H1 (cell line): ENCODE data around the gene RASD2. TPM values are rescaled to one million over a fixed set of nuclear protein-coding genes. Genes with fewer than 3 reads are reported as not detected.

ENCODE experiments used
- CTCF ChIA-PET: fragments of 300-600 bp; sonication (Branson Sonifier 250); formaldehyde crosslinking; loops from one replicate; lab custom pipeline; 2021; ENCODE audit not compliant: partially characterized antibody; lab: Charles Lee
- POLR2A ChIA-PET: fragments of 300-600 bp; sonication (Branson Sonifier 250); formaldehyde crosslinking; loops from one replicate; lab custom pipeline; 2021; ENCODE audit warnings: inconsistent platforms; ENCODE audit not compliant: partially characterized antibody; lab: Charles Lee
- DNase-seq, 2 experiments: peaks; one replicate each; pipeline versions ENCODE4 v3.0.0 to v3.0.0-alpha.2; 2010 to 2022; ENCODE audit warnings: low spot score in 2 of 2, low read depth in 1 of 2, mixed read lengths in 1 of 2
- FAIRE-seq: peaks from 2 replicates; lab custom pipeline; 2011; peaks lifted over from hg19 to GRCh38; lab: Jason Lieb, UNC
- H2AFZ ChIP-seq: 2 replicates; pipeline ENCODE4 v1.8.1; 2012; ENCODE audit warnings: low read length, inconsistent platforms
- H2AK5ac ChIP-seq: 2 replicates; pipeline ENCODE4 v1.6.1; 2013; ENCODE audit warnings: low read depth, low read length
- H2BK120ac ChIP-seq: replicated peaks from 2 replicates; pipeline ENCODE3; 2013; ENCODE audit warnings: low read depth, low read length, inconsistent platforms
- H2BK12ac ChIP-seq: 2 replicates; pipeline ENCODE4 v1.6.1; 2013; ENCODE audit warnings: low read depth, low read length
- H2BK15ac ChIP-seq: 2 replicates; pipeline ENCODE4 v1.6.1; 2013; ENCODE audit warnings: low read length
- H2BK20ac ChIP-seq: 2 replicates; pipeline ENCODE4 v1.6.1; 2013; ENCODE audit warnings: low read length
- H2BK5ac ChIP-seq: 2 replicates; pipeline ENCODE4 v1.6.1; 2013; ENCODE audit warnings: low read depth, low read length
- H3K14ac ChIP-seq: 2 replicates; pipeline ENCODE4 v1.6.1; 2013; ENCODE audit warnings: inconsistent platforms; ENCODE audit not compliant: insufficient read length
- H3K18ac ChIP-seq: 2 replicates; pipeline ENCODE4 v1.6.1; 2013; ENCODE audit warnings: low read length; ENCODE audit errors: extremely low read depth
- H3K23ac ChIP-seq: 2 replicates; pipeline ENCODE4 v1.6.1; 2013; ENCODE audit warnings: inconsistent platforms; ENCODE audit not compliant: insufficient read length
- H3K23me2 ChIP-seq: 2 replicates; pipeline ENCODE4 v1.6.1; 2013; ENCODE audit warnings: low read depth, low read length
- H3K27ac ChIP-seq: 2 replicates; pipeline ENCODE4 v1.6.1; 2011; ENCODE audit warnings: low read depth, low read length, inconsistent platforms
- H3K27me3 ChIP-seq, 4 experiments: replicated peaks in 1 of 4; 1 replicate in 1 of 4; 2 replicates in 3 of 4; pipeline versions ENCODE4 v1.6.1 to v1.8.1; 2011 to 2013; ENCODE audit warnings: low read length in 3 of 4, mild to moderate bottlenecking in 3 of 4, inconsistent platforms in 2 of 4, mixed read lengths in 2 of 4, moderate library complexity in 1 of 4; ENCODE audit not compliant: control insufficient read depth in 3 of 4, insufficient read depth in 3 of 4; ENCODE audit errors: extremely low read depth in 1 of 4
- H3K36me3 ChIP-seq, 4 experiments: 2 replicates each; pipeline versions ENCODE4 v1.6.1 to v1.8.1; 2011 to 2013; ENCODE audit warnings: mild to moderate bottlenecking in 4 of 4, low read length in 3 of 4, moderate library complexity in 2 of 4, control low read depth in 1 of 4, inconsistent platforms in 1 of 4; ENCODE audit not compliant: insufficient read depth in 4 of 4, control insufficient read depth in 2 of 4
- H3K4ac ChIP-seq: replicated peaks from 2 replicates; pipeline ENCODE3; 2013; ENCODE audit warnings: low read length, low read depth, mixed read lengths, inconsistent platforms; ENCODE audit not compliant: insufficient read length
- H3K4me1 ChIP-seq, 4 experiments: replicated peaks in 1 of 4; 1 replicate in 1 of 4; 2 replicates in 3 of 4; pipeline versions ENCODE4 v1.6.1 to v1.8.1; 2011 to 2013; ENCODE audit warnings: low read length in 3 of 4, inconsistent platforms in 2 of 4, mixed read lengths in 1 of 4; ENCODE audit not compliant: insufficient read depth in 4 of 4, control insufficient read depth in 3 of 4
- H3K4me2 ChIP-seq, 2 experiments: 2 replicates each; pipeline versions ENCODE4 v1.6.1 to v1.8.1; 2011 to 2013; ENCODE audit warnings: low read depth in 2 of 2, low read length in 2 of 2, control low read depth in 1 of 2, inconsistent platforms in 1 of 2, mild to moderate bottlenecking in 1 of 2; ENCODE audit not compliant: insufficient read depth in 1 of 2
- H3K4me3 ChIP-seq, 4 experiments: fragments of 200-600, 300-600 bp in 1 of 4; sonication (generic), shearing (Covaris generic), sonication (Bioruptor Twin) in 1 of 4; 2 replicates each; pipeline versions ENCODE4 v1.5.1 to v1.8.1; 2011 to 2016; ENCODE audit warnings: low read length in 4 of 4, low read depth in 3 of 4, control low read depth in 2 of 4, inconsistent platforms in 2 of 4, mild to moderate bottlenecking in 2 of 4, mixed read lengths in 1 of 4, moderate library complexity in 1 of 4; ENCODE audit not compliant: insufficient read depth in 2 of 4; ENCODE audit errors: extremely low read depth in 1 of 4
- H3K56ac ChIP-seq: replicated peaks from 2 replicates; pipeline ENCODE3; 2013; ENCODE audit warnings: low read depth, mild to moderate bottlenecking, mixed read lengths, low read length, inconsistent platforms; ENCODE audit not compliant: insufficient read length
- H3K79me1 ChIP-seq: 2 replicates; pipeline ENCODE4 v1.6.1; 2013; ENCODE audit warnings: low read depth, low read length, control low read depth
- H3K79me2 ChIP-seq, 2 experiments: 2 replicates each; pipeline versions ENCODE4 v1.6.1 to v1.8.1; 2012 to 2013; ENCODE audit warnings: low read length in 2 of 2, mild to moderate bottlenecking in 2 of 2, inconsistent platforms in 1 of 2; ENCODE audit not compliant: insufficient read depth in 2 of 2, control insufficient read depth in 1 of 2
- H3K9ac ChIP-seq, 4 experiments: replicated peaks in 1 of 4; 1 replicate in 1 of 4; 2 replicates in 3 of 4; pipeline versions ENCODE4 v1.6.1 to v1.8.1; 2011 to 2013; ENCODE audit warnings: low read depth in 3 of 4, low read length in 3 of 4, control low read depth in 2 of 4, mild to moderate bottlenecking in 2 of 4, moderate library complexity in 2 of 4, inconsistent platforms in 1 of 4; ENCODE audit errors: extremely low read depth in 1 of 4
- H3K9me3 ChIP-seq, 2 experiments: 2 replicates each; pipeline versions ENCODE4 v1.6.1 to v1.8.1; 2012 to 2013; ENCODE audit warnings: mild to moderate bottlenecking in 2 of 2, moderate library complexity in 2 of 2, control low read depth in 1 of 2, inconsistent platforms in 1 of 2, low read depth in 1 of 2, low read length in 1 of 2, mixed read lengths in 1 of 2; ENCODE audit not compliant: insufficient read depth in 2 of 2
- H4K20me1 ChIP-seq, 2 experiments: replicated peaks in 1 of 2; 2 replicates each; pipeline versions ENCODE3 to v1.8.1; 2011 to 2013; ENCODE audit warnings: inconsistent platforms in 2 of 2, low read length in 2 of 2, mild to moderate bottlenecking in 1 of 2; ENCODE audit not compliant: insufficient read depth in 2 of 2, control insufficient read depth in 1 of 2
- H4K5ac ChIP-seq: 2 replicates; pipeline ENCODE4 v1.6.1; 2013; ENCODE audit warnings: low read length, low read depth, mixed read lengths, inconsistent platforms; ENCODE audit not compliant: insufficient read length
- H4K8ac ChIP-seq: 2 replicates; pipeline ENCODE4 v1.8.0; 2013; ENCODE audit warnings: mild to moderate bottlenecking, moderate library complexity, low read length, inconsistent platforms; ENCODE audit not compliant: insufficient read depth; ENCODE audit errors: extremely low read depth
- H4K91ac ChIP-seq: replicated peaks from 2 replicates; pipeline ENCODE3; 2013; ENCODE audit warnings: low read length, mixed read lengths, inconsistent platforms; ENCODE audit not compliant: insufficient read length
- BCL11A ChIP-seq, 2 experiments: IDR thresholded peaks; one replicate each; pipeline ENCODE4 v1.6.1; 2011; ENCODE audit warnings: low read depth in 2 of 2, low read length in 2 of 2, mild to moderate bottlenecking in 2 of 2
- CHD2 ChIP-seq: IDR thresholded peaks from 2 replicates; pipeline ENCODE4 v1.6.1; 2012; ENCODE audit warnings: low read length, improper control_type of control experiment
- HDAC6 ChIP-seq: IDR thresholded peaks from one replicate; pipeline ENCODE4 v1.7.1; 2012; ENCODE audit warnings: low read depth, mild to moderate bottlenecking, inconsistent platforms, low read length, moderate library complexity
- JUND ChIP-seq: IDR thresholded peaks from 2 replicates; pipeline ENCODE4 v1.6.1; 2011; ENCODE audit warnings: mild to moderate bottlenecking, improper control_type of control experiment, low read length
- RBBP5 ChIP-seq: IDR thresholded peaks from 2 replicates; pipeline ENCODE4 v1.7.1; 2012; ENCODE audit warnings: low read depth, mild to moderate bottlenecking, inconsistent platforms, low read length, moderate library complexity, borderline replicate concordance
- SIRT6 ChIP-seq: IDR thresholded peaks from one replicate; pipeline ENCODE4 v1.7.1; 2012; ENCODE audit warnings: low read length, inconsistent platforms
- SP1 ChIP-seq: IDR thresholded peaks from 2 replicates; pipeline ENCODE4 v1.6.1; 2011; ENCODE audit warnings: low read depth, low read length
- SRF ChIP-seq: IDR thresholded peaks from 2 replicates; pipeline ENCODE4 v1.6.1; 2011; ENCODE audit warnings: mild to moderate bottlenecking, low read depth, low read length, moderate library complexity
- TAF1 ChIP-seq: IDR thresholded peaks from 2 replicates; pipeline ENCODE4 v1.6.1; 2011; ENCODE audit warnings: mild to moderate bottlenecking, low read depth, low read length
- TAF7 ChIP-seq: optimal IDR thresholded peaks from 2 replicates; pipeline ENCODE3; 2011; ENCODE audit warnings: low read depth, mild to moderate bottlenecking, inconsistent platforms, low read length, moderate library complexity, borderline replicate concordance
- WGBS, 2 experiments: shearing (Covaris generic) in 1 of 2; methylation state at CpG; one replicate each; pipeline versions ENCODE4 v1.1.6 to v1.1.7; 2013 to 2015; ENCODE audit warnings: low lambda C conversion rate in 2 of 2, mixed read lengths in 2 of 2, inconsistent platforms in 1 of 2, low coverage in 1 of 2, missing lambda C conversion rate in 1 of 2; ENCODE audit not compliant: insufficient replicate concordance in 2 of 2, insufficient coverage in 1 of 2, insufficient read length in 1 of 2; ENCODE audit errors: extremely low coverage in 1 of 2, missing lambda C conversion rate in 1 of 2; 5-methylcytosine and 5-hydroxymethylcytosine counted together
- polyA plus RNA-seq, 7 experiments: library from polyadenylated mRNA; depleted of rRNA in 3 of 7; stranded (reverse) in 5 of 7; unstranded in 2 of 7; fragments of >200 nt in 5 of 7; fragments of 200-250 nt in 2 of 7; gene quantifications; 1 replicate in 5 of 7; 2 replicates in 1 of 7; 4 replicates in 1 of 7; pipeline versions ENCODE4 v1.2.1 to v1.2.3, GENCODE V29; 2011 to 2013; ENCODE audit warnings: missing spikeins in 2 of 7, mixed read lengths in 2 of 7
- total RNA-seq: library from RNA; stranded (reverse); fragmentation: NEBNext Ultra II Directional; extraction: Animal tissue kit (Norgen Biotek cat#: 25700); gene quantifications from 2 replicates; pipeline ENCODE4 v1.2.1, GENCODE V29; 2021
- TF ChIP-seq, protein P1 (sequence below): IDR thresholded peaks from 2 replicates; pipeline ENCODE4 v1.6.1; 2012; ENCODE audit warnings: inconsistent platforms

The RASD2 gene
- total and polyA plus RNA-seq, 2 of the 8 experiments (the other 6 are each of a cell fraction or from before 2014, with no cell fraction given) = 1.9 to 5.1 TPM

DNA sequence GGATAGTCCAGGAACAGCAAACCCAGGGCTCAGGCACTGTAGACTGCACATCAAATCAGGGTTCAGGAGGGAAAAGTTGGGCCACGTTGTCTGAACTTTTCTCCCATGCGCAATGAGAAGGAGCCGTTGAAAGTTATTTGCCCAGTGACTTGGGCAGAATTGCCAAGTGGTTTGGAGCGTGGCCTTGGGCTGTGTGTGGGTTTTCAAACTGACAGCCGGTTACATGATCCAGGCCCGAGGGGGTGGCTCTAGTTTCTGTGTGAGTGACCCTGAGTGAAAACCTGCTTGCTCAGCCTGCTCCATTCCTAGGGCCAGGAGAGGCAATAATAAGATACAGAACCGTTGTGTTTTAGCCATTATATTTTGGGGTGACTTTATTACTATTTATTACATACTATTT lies 56.2 kb downstream of the RASD2 start:
- no peak for FAIRE-seq
- H2BK15ac ChIP-seq = no peak overlapping the region

More for the DNA sequence above, 56.2 kb downstream of the RASD2 start:
- Histone ChIP-seq H3K36me3 (no peaks in the 10 kb centered on the region), H3K4me2 (no peak overlapping the region), H3K27me3 (no peaks in the 10 kb centered on the region), H3K79me1 (no peaks in the 10 kb centered on the region; the same call in 1 of the 2 replicates), H3K4me1 (peaks cover 0 to 13% (median 1%) of the 10 kb centered on the region in 4 experiments; a peak in 3 of 7 replicates), H2AK5ac (no peak overlapping the region), H2BK12ac (no peak overlapping the region), H3K23ac (no peak overlapping the region), H3K9me3 (peaks cover 0 to 7% of the 10 kb centered on the region in 2 experiments; a peak in 1 of 4 replicates), H4K5ac (no peak overlapping the region), H2BK20ac (no peak overlapping the region), H2BK120ac (no peak overlapping the region), H2BK5ac (no peak overlapping the region), H3K56ac (no peak overlapping the region), H4K20me1 (peaks cover 0 to 4% of the 10 kb centered on the region in 2 experiments), H3K23me2 (peaks cover 4% of the 10 kb centered on the region), H3K27ac (no peak overlapping the region), H3K4me3 (no peak overlapping the region), H4K8ac (no peak overlapping the region), H3K18ac (no peak overlapping the region; the same call in 1 of the 2 replicates), H3K9ac (no peak overlapping the region), H2AFZ (no peak overlapping the region), H4K91ac (no peak overlapping the region), H3K4ac (no peak overlapping the region), H3K79me2 (peaks cover 0 to 3% of the 10 kb centered on the region in 2 experiments; a peak in 1 of 4 replicates), H3K14ac (no peak overlapping the region)
- 94% methylated on average over 7 of the region's 7 CpGs; no CpG with 5 or more reads in 1 of the 2 experiments for WGBS, 2 experiments
- ChIA-PET POLR2A (no interaction called here), CTCF (interaction anchor here (1.4 kb wide), 1 partner anchor 469 kb away, joined by 4 read pairs; no protein-coding TSS in a partner anchor)
- TF ChIP-seq, protein P1, sequence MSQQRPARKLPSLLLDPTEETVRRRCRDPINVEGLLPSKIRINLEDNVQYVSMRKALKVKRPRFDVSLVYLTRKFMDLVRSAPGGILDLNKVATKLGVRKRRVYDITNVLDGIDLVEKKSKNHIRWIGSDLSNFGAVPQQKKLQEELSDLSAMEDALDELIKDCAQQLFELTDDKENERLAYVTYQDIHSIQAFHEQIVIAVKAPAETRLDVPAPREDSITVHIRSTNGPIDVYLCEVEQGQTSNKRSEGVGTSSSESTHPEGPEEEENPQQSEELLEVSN = no peak
- no peak for TF ChIP-seq TAF1
- TF ChIP-seq RBBP5 = no peak
- no peak for TF ChIP-seq CHD2
- TF ChIP-seq JUND = no peak
- TF ChIP-seq SIRT6 = no peak
- no peak for TF ChIP-seq SP1
- TF ChIP-seq HDAC6 = no peak
- no peak for TF ChIP-seq BCL11A (IDR thresholded peaks at IDR 0.05; ENCODE audit: low read depth in 2 of 2, low read length in 2 of 2)
- no peak for TF ChIP-seq TAF7
- TF ChIP-seq SRF = no peak
- no peak for DNase-seq
